WTC11 (cell line): ENCODE results near the gene ARMC9. TPM values are rescaled to one million over a fixed set of nuclear protein-coding genes. Genes with fewer than 3 reads are reported as not detected.
A peak's percentile ranks its signal among the peaks of the same experiment; 100 is the strongest.
"Not testable (repeated sequence)": the region's sequence is repeated elsewhere in the genome, so short reads cannot be mapped to it uniquely, and the experiment has no call there.

Experiments used
- ATAC-seq: fragments of 200-7000 bp; cut with Tn5 transposase; 2 replicates; pipeline ENCODE4 v1.10.0; 2021; ENCODE audit warnings: mild to moderate bottlenecking, moderate library complexity
- CTCF ChIA-PET: fragments of 300-600 bp; sonication (Branson Sonifier 250); formaldehyde crosslinking; loops from one replicate; lab custom pipeline; 2021; ENCODE audit warnings: antibody characterized with exemption; lab: Charles Lee
- POLR2A ChIA-PET: fragments of 350-600 bp; sonication (Branson Sonifier 250); formaldehyde crosslinking; loops from one replicate; lab custom pipeline; 2021; ENCODE audit warnings: antibody characterized with exemption; lab: Charles Lee
- DNase-seq: peaks from one replicate; pipeline ENCODE4 v3.0.0; 2021; ENCODE audit warnings: low spot score
- H3K27ac Mint-ChIP-seq: 2 replicates; pipeline ENCODE4 v1.8.0; 2021; ENCODE audit warnings: mixed read lengths
- H3K27me3 Mint-ChIP-seq: 2 replicates; pipeline ENCODE4 v1.8.0; 2021; ENCODE audit warnings: low read depth, mild to moderate bottlenecking, moderate library complexity, mixed read lengths
- H3K36me3 Mint-ChIP-seq: 2 replicates; pipeline ENCODE4 v1.8.0; 2021; ENCODE audit warnings: mixed read lengths
- H3K4me1 Mint-ChIP-seq: 2 replicates; pipeline ENCODE4 v1.8.0; 2022; ENCODE audit warnings: mixed read lengths
- H3K4me3 Mint-ChIP-seq: 2 replicates; pipeline ENCODE4 v1.8.0; 2021; ENCODE audit warnings: mild to moderate bottlenecking, moderate library complexity, mixed read lengths
- H3K9me3 Mint-ChIP-seq: 2 replicates; pipeline ENCODE4 v1.8.0; 2021; ENCODE audit warnings: mixed read lengths
- GTF2I ChIP-seq: fragments of 250-450 bp; sonication (Bioruptor Pico); conservative IDR thresholded peaks from 2 replicates; pipeline ENCODE4 v1.4.0; 2021; ENCODE audit warnings: mild to moderate bottlenecking
- JUN ChIP-seq: sonication (generic); formaldehyde crosslinking; IDR thresholded peaks from 2 replicates; pipeline ENCODE4 v1.8.0; 2023; ENCODE audit warnings: mild to moderate bottlenecking, missing genetic modification reagents
- KAT7 ChIP-seq: sonication (generic); formaldehyde crosslinking; IDR thresholded peaks from 2 replicates; pipeline ENCODE4 v1.8.1; 2023; ENCODE audit warnings: missing genetic modification reagents, mild to moderate bottlenecking, borderline replicate concordance
- MYBL2 ChIP-seq: sonication (generic); formaldehyde crosslinking; IDR thresholded peaks from 2 replicates; pipeline ENCODE4 v1.8.1; 2023; ENCODE audit warnings: mild to moderate bottlenecking, moderate library complexity, missing genetic modification reagents
- SP1 ChIP-seq: sonication (generic); formaldehyde crosslinking; conservative IDR thresholded peaks from 2 replicates; pipeline ENCODE4 v1.8.1; 2022; ENCODE audit warnings: missing genetic modification reagents
- ZBTB21 ChIP-seq: sonication (generic); formaldehyde crosslinking; IDR thresholded peaks from 2 replicates; pipeline ENCODE4 v1.8.1; 2023; ENCODE audit warnings: mild to moderate bottlenecking, missing genetic modification reagents, borderline replicate concordance
- ZNF138 ChIP-seq: sonication (generic); formaldehyde crosslinking; conservative IDR thresholded peaks from 2 replicates; pipeline ENCODE4 v1.8.1; 2022; ENCODE audit warnings: mild to moderate bottlenecking, moderate library complexity, missing genetic modification reagents
- ZNF232 ChIP-seq: sonication (generic); formaldehyde crosslinking; IDR thresholded peaks from 2 replicates; pipeline ENCODE4 v1.8.0; 2022; ENCODE audit warnings: mild to moderate bottlenecking, missing genetic modification reagents
- ZNF317 ChIP-seq: sonication (generic); formaldehyde crosslinking; IDR thresholded peaks from 2 replicates; pipeline ENCODE4 v1.8.1; 2023; ENCODE audit warnings: low read depth, mild to moderate bottlenecking, moderate library complexity, missing genetic modification reagents, borderline replicate concordance
- ZNF396 ChIP-seq: fragments of 250-450 bp; sonication (Bioruptor Pico); IDR thresholded peaks from 2 replicates; pipeline ENCODE4 v1.8.0; 2021; ENCODE audit warnings: mild to moderate bottlenecking, moderate library complexity, borderline replicate concordance
- total RNA-seq: library from RNA; stranded (reverse); gene quantifications from 3 replicates; pipeline ENCODE4 v1.2.3, GENCODE V29; 2021
- TF ChIP-seq, protein P1 (sequence below): sonication (generic); formaldehyde crosslinking; IDR thresholded peaks from 2 replicates; pipeline ENCODE4 v1.8.1; 2022; ENCODE audit warnings: low read depth, missing genetic modification reagents, borderline replicate concordance
- TF ChIP-seq, protein P2 (sequence below): sonication (generic); formaldehyde crosslinking; IDR thresholded peaks from 2 replicates; pipeline ENCODE4 v1.8.1; 2023; ENCODE audit warnings: mild to moderate bottlenecking, missing genetic modification reagents, moderate library complexity
- TF ChIP-seq, protein P3 (sequence below): sonication (generic); formaldehyde crosslinking; IDR thresholded peaks from 2 replicates; pipeline ENCODE4 v1.8.1; 2023; ENCODE audit warnings: mild to moderate bottlenecking, missing genetic modification reagents
- TF ChIP-seq, protein P4 (sequence below): sonication (generic); formaldehyde crosslinking; IDR thresholded peaks from 2 replicates; pipeline ENCODE4 v1.8.0; 2022; ENCODE audit warnings: mild to moderate bottlenecking, missing genetic modification reagents
- TF ChIP-seq, protein P5 (sequence below): sonication (generic); formaldehyde crosslinking; IDR thresholded peaks from 2 replicates; pipeline ENCODE4 v1.8.1; 2022; ENCODE audit warnings: mild to moderate bottlenecking, missing genetic modification reagents, moderate library complexity, borderline replicate concordance

Gene ARMC9
- total RNA-seq, 1 experiment from 2014 or later = 34.9 TPM

DNA sequence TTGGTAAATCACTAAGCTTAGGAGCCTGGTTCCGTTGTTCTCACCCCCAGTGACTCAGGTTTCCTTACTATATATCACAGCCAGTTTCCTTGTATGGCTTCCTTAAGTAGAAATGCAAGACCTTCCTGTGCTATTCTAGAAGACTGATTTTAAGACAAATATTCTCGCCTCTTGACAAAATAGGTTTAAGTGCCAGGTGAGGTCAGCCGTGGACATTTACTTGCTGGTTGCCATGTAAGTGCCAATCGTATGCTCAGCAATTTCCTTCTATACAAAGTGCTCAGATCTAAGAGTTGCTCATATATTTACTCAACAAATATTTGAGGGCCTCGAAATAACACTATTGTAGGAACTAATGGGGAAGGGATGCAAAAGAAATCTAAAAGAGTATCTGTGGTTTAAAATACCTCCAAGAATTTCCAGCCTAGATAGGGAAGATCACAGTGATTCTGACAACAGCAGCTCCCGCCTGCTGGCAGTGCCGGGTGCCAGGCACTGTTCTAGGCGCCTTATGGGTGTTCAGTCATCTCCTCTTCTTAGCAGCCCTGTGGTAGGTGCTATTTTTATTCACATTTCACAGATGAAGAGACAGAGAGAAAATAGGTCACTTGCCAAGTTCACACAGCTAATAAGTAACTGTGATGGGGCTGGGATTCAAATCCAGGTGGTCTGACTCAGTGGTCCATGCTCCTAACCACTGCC lies 101.7 kb downstream of the ARMC9 start:
- ATAC-seq = no peak
- POLR2A ChIA-PET = no interaction called here

DNA sequence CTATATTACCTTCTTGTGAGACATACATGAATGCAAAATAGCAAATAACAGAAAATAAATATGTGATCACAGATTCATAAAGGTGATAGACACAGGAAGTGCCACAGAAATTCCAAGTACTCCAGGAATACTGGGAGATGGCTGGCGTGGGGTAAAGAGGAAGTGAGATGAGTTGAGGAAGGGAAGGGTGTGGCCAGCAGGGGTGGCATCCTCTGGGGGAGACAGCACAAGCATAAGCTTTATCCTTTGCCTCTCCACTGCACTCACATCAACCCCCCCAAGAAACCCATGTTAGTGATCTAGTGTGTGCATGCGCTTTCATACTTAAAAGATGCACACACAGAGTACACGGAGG lies 102.3 kb downstream of the ARMC9 start:
- no peak overlapping the region for H3K4me3 Mint-ChIP-seq
- no peak for TF ChIP-seq GTF2I (CRISPR knock-in tag)
- TF ChIP-seq, protein P1, sequence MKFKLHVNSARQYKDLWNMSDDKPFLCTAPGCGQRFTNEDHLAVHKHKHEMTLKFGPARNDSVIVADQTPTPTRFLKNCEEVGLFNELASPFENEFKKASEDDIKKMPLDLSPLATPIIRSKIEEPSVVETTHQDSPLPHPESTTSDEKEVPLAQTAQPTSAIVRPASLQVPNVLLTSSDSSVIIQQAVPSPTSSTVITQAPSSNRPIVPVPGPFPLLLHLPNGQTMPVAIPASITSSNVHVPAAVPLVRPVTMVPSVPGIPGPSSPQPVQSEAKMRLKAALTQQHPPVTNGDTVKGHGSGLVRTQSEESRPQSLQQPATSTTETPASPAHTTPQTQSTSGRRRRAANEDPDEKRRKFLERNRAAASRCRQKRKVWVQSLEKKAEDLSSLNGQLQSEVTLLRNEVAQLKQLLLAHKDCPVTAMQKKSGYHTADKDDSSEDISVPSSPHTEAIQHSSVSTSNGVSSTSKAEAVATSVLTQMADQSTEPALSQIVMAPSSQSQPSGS (CRISPR knock-in tag) = no peak
- no peak overlapping the region for H3K27ac Mint-ChIP-seq
- ATAC-seq (no peak), DNase-seq (no peak)
- no peaks in the 10 kb centered on the region for H3K9me3 Mint-ChIP-seq
- ChIA-PET CTCF (interaction anchor here (0.8 kb wide), 1 partner anchor 92 kb away, joined by 3 read pairs; no protein-coding TSS in a partner anchor), POLR2A (no interaction called here)
- H3K27me3 Mint-ChIP-seq = no peaks in the 10 kb centered on the region
- H3K4me1 Mint-ChIP-seq = peaks cover 28% of the 10 kb centered on the region
- H3K36me3 Mint-ChIP-seq = no peaks in the 10 kb centered on the region

More for the DNA sequence above, 101.7 kb downstream of the ARMC9 start:
- no peaks in the 10 kb centered on the region for H3K36me3 Mint-ChIP-seq
- H3K4me1 Mint-ChIP-seq = peaks cover 28% of the 10 kb centered on the region
- H3K4me3 Mint-ChIP-seq = no peak overlapping the region
- H3K27ac Mint-ChIP-seq = peak overlapping the region; percentile 10; the same call in 1 of the 2 replicates
- CTCF ChIA-PET = interaction anchor here (0.8 to 1.9 kb wide), 3 partner anchors 93 to 113 kb away, joined by 3 to 7 read pairs (median 3); no protein-coding TSS in a partner anchor
- DNase-seq = no peak
- no peak for TF ChIP-seq MYBL2 (CRISPR knock-in tag)
- no peaks in the 10 kb centered on the region for H3K27me3 Mint-ChIP-seq
- H3K9me3 Mint-ChIP-seq = no peaks in the 10 kb centered on the region

DNA sequence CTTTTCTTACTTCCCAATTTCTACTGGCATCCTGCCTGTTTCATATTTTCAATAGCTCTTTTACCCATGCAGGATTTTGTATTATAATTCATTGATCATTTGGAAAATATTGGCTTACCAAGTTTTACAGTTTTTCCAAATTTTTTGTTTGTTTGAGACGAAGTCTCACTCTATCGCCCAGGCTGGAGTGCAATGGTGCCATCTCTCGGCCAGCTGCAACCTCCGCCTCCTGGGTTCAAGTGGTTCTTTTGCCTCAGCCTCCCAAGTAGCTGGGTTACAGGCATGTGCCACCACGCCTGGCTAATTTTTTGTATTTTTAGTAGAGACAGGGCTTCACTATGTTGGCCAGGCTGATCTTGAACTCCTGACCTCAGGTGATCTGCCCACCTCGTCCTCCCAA lies 105.8 kb downstream of the ARMC9 start:
- ATAC-seq, H3K36me3 Mint-ChIP-seq, DNase-seq, H3K27ac Mint-ChIP-seq, POLR2A ChIA-PET, H3K4me3 Mint-ChIP-seq, H3K9me3 Mint-ChIP-seq, H3K27me3 Mint-ChIP-seq: not testable (repeated sequence)
- peaks cover 18% of the 10 kb centered on the region for H3K4me1 Mint-ChIP-seq
- CTCF ChIA-PET = interaction anchor here (1.0 to 2.6 kb wide), 2 partner anchors 101 to 148 kb away, joined by 3 to 10 read pairs; no protein-coding TSS in a partner anchor

DNA sequence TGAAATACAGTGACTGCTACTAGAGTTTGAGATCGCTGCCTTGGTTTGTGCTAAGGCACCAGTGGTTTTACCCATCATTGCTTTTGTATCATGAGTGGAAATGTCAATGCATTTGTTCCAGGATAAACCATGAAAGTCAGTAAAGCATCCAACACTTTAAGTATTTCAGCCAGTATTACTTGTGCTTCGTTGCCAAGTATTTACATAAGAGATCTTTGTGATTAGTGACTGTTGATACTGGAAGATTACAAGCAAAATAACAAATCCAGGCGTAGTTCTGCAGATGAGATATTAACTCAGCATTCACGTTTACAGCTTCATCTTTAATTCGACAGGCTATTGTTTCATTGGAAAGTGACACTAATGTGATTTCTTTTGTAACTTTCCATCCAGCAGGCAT lies 106.8 kb downstream of the ARMC9 start:
- TF ChIP-seq JUN (CRISPR knock-in tag) (no peak), ZNF232 (CRISPR knock-in tag) (no peak), ZNF317 (CRISPR knock-in tag) (no peak), ZNF396 (CRISPR knock-in tag) (no peak), ZNF138 (CRISPR knock-in tag) (no peak), KAT7 (CRISPR knock-in tag) (no peak), SP1 (CRISPR knock-in tag) (no peak), ZBTB21 (CRISPR knock-in tag) (no peak)
- TF ChIP-seq, protein P2, sequence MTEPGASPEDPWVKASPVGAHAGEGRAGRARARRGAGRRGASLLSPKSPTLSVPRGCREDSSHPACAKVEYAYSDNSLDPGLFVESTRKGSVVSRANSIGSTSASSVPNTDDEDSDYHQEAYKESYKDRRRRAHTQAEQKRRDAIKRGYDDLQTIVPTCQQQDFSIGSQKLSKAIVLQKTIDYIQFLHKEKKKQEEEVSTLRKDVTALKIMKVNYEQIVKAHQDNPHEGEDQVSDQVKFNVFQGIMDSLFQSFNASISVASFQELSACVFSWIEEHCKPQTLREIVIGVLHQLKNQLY (CRISPR knock-in tag) = no peak
- TF ChIP-seq, protein P3, sequence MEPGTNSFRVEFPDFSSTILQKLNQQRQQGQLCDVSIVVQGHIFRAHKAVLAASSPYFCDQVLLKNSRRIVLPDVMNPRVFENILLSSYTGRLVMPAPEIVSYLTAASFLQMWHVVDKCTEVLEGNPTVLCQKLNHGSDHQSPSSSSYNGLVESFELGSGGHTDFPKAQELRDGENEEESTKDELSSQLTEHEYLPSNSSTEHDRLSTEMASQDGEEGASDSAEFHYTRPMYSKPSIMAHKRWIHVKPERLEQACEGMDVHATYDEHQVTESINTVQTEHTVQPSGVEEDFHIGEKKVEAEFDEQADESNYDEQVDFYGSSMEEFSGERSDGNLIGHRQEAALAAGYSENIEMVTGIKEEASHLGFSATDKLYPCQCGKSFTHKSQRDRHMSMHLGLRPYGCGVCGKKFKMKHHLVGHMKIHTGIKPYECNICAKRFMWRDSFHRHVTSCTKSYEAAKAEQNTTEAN = no peak
- TF ChIP-seq, protein P4, sequence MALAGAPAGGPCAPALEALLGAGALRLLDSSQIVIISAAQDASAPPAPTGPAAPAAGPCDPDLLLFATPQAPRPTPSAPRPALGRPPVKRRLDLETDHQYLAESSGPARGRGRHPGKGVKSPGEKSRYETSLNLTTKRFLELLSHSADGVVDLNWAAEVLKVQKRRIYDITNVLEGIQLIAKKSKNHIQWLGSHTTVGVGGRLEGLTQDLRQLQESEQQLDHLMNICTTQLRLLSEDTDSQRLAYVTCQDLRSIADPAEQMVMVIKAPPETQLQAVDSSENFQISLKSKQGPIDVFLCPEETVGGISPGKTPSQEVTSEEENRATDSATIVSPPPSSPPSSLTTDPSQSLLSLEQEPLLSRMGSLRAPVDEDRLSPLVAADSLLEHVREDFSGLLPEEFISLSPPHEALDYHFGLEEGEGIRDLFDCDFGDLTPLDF (CRISPR knock-in tag) = no peak
- TF ChIP-seq, protein P5, sequence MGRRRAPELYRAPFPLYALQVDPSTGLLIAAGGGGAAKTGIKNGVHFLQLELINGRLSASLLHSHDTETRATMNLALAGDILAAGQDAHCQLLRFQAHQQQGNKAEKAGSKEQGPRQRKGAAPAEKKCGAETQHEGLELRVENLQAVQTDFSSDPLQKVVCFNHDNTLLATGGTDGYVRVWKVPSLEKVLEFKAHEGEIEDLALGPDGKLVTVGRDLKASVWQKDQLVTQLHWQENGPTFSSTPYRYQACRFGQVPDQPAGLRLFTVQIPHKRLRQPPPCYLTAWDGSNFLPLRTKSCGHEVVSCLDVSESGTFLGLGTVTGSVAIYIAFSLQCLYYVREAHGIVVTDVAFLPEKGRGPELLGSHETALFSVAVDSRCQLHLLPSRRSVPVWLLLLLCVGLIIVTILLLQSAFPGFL (CRISPR knock-in tag) = no peak
- ChIA-PET POLR2A (no interaction called here), CTCF (interaction anchor here (1.7 kb wide), 1 partner anchor 8 kb away, joined by 10 read pairs; no protein-coding TSS in a partner anchor)
- Mint-ChIP-seq H3K4me3 (no peak overlapping the region), H3K36me3 (no peaks in the 10 kb centered on the region), H3K9me3 (no peaks in the 10 kb centered on the region), H3K27ac (no peak overlapping the region), H3K27me3 (no peaks in the 10 kb centered on the region), H3K4me1 (peaks cover 11% of the 10 kb centered on the region)
- ATAC-seq = no peak
- no peak for DNase-seq
